Measurements from ENCODE around the gene PANX1. TPM values are rescaled to one million over a fixed set of nuclear protein-coding genes. Genes with fewer than 3 reads are reported as not detected.

Gene PANX1
- total RNA-seq, 4 donors from 2014 or later, result 29.9 to 43.2 (median 35.9) TPM

DNA sequence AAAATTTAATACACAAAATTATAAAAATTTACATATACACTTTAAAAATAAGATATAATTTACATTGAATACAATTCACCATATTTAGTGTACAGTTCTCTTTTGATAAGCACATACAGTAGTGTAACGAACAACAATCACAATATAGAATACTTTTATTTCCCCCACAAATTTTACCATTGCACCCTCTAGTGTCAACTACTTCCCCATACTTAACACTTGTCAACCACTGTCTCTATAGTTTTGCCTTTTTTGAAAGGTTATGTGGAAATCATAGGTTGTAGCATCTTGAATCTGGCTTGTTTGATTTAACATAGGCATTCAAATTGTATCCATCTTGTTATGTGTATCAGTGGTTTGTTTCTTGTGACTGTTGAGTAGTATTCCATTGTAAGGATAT is 21.3 kb upstream of the PANX1 start:
- Histone ChIP-seq H3K27me3 (no peaks in the 10 kb centered on the region), H3K9me3 (peaks cover 0 to 4% (median 0%) of the 10 kb centered on the region in 3 donors), H3K4me3 (no peak overlapping the region), H3K27ac (no peak overlapping the region), H3K36me3 (no peaks in the 10 kb centered on the region), H3K4me1 (peaks cover 0 to 11% (median 0%) of the 10 kb centered on the region in 3 donors)
- TF ChIP-seq POLR2AphosphoS5 (IDR thresholded peaks at IDR 0.05) (no peak), EP300 (IDR thresholded peaks at IDR 0.05) (no peak), POLR2A (IDR thresholded peaks at IDR 0.05) (no peak)
- TF ChIP-seq, protein P1, sequence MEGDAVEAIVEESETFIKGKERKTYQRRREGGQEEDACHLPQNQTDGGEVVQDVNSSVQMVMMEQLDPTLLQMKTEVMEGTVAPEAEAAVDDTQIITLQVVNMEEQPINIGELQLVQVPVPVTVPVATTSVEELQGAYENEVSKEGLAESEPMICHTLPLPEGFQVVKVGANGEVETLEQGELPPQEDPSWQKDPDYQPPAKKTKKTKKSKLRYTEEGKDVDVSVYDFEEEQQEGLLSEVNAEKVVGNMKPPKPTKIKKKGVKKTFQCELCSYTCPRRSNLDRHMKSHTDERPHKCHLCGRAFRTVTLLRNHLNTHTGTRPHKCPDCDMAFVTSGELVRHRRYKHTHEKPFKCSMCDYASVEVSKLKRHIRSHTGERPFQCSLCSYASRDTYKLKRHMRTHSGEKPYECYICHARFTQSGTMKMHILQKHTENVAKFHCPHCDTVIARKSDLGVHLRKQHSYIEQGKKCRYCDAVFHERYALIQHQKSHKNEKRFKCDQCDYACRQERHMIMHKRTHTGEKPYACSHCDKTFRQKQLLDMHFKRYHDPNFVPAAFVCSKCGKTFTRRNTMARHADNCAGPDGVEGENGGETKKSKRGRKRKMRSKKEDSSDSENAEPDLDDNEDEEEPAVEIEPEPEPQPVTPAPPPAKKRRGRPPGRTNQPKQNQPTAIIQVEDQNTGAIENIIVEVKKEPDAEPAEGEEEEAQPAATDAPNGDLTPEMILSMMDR (IDR thresholded peaks at IDR 0.05), result no peak
- WGBS, 2 donors (ENCODE audit: low coverage in 1 of 2), result 88 to 95% methylated on average over 1 of the region's 1 CpG
- no peak for ATAC-seq

DNA sequence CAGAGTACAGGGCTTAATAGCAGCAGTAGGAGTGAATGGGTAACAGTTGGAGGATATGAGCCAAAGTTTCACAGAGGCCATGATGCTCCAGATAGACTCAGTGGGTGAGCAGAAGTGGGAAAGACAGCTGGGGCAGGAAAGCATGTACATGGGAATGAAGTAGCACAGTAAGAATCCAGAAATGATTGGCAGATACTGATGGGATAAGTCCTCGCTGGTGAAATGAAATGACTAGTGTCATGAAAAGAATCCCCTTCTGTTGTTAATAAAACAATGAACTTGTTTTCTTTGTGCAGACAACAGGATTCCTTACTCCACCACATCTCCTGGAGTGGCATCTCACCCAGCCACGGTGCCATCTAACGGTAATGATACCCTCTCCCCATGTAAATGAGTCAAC is 17.4 kb upstream of the PANX1 start:
- no peaks in the 10 kb centered on the region for H3K36me3 ChIP-seq
- ATAC-seq, result no peak
- no peak overlapping the region for H3K4me3 ChIP-seq
- no peaks in the 10 kb centered on the region for H3K27me3 ChIP-seq
- TF ChIP-seq POLR2AphosphoS5 (IDR thresholded peaks at IDR 0.05), result no peak
- no peak for TF ChIP-seq EP300 (IDR thresholded peaks at IDR 0.05)
- TF ChIP-seq, protein P1 (IDR thresholded peaks at IDR 0.05), result no peak
- no peak for TF ChIP-seq POLR2A (IDR thresholded peaks at IDR 0.05)
- H3K4me1 ChIP-seq, result peaks cover 0 to 27% (median 6%) of the 10 kb centered on the region in 3 donors
- 64 to 75% methylated on average over 1 to 3 of the region's 3 CpGs for WGBS, 2 donors (ENCODE audit: low coverage in 1 of 2)
- H3K9me3 ChIP-seq, result peaks cover 0 to 4% (median 0%) of the 10 kb centered on the region in 3 donors
- peak overlapping the region in 2 of 4 donors; percentile 53 to 68 for H3K27ac ChIP-seq

DNA sequence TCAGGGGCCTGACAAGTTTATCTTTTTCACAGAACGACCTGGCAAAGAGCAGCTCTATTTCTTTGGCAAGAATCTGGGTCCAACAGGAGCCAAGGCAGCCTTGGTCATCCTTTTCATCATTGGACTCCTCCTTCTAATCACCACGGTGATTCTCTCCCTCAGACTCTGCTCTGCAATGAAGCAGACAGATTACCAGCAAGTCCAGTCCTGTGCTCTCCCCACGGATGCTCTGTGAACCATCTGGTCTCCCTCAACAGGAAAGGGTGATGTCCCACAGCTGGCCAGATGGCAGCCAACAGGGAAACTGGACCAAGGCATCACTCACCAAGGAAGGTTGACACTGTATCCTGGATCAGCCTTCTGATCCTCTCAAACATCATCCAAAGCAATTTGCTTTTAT is 17.0 kb upstream of the PANX1 start:
- WGBS, 2 donors (ENCODE audit: low coverage in 1 of 2), result 16% methylated on average over 3 of the region's 3 CpGs; no CpG with 5 or more reads in 1 of the 2 donors
- Histone ChIP-seq H3K4me1 (peaks cover 0 to 31% (median 6%) of the 10 kb centered on the region in 3 donors), H3K9me3 (peaks cover 0 to 4% (median 0%) of the 10 kb centered on the region in 3 donors), H3K36me3 (no peaks in the 10 kb centered on the region), H3K27me3 (no peaks in the 10 kb centered on the region), H3K4me3 (no peak overlapping the region), H3K27ac (peak overlapping the region; percentile 16 to 68 (median 43))
- ATAC-seq, result peak; percentile 72
- no peak for TF ChIP-seq POLR2A (IDR thresholded peaks at IDR 0.05)
- TF ChIP-seq POLR2AphosphoS5 (IDR thresholded peaks at IDR 0.05), result peak; percentile 8

DNA sequence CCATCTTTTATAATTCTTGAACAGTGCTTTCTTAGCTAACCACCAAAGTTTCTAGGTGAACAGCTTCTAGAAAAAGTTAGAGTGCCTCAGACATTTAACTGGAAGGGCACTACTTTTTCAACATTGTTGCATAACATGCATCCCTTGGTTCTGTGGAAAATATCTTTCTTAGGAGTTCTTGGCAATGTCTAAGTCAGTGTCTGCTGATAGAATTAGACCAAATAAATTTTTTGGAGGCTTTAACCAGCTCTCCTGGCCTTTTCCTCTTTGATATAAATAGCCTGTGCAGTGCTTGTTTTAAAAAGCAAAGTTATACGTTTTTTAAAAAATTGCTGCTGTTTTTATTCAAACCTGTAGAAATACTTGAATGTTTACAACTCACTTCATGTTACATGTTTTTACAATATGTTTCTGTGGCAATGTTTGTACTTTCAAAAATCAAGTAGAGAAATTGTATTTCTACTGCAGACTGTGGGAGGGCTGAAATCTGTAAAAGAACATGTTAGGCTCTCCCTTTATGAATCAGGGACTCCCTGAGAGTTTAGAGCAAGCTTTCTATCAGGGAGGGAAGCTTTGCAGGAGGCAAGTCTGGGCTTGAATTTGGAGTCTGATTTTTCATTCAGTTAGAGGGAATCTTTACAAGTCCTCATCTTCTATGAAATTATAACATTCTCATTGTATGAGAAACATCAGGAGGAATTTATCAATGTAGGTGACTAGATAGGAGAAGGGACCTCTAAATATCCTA is 16.3 kb upstream of the PANX1 start:
- H3K27me3 ChIP-seq, result no peaks in the 10 kb centered on the region
- no peaks in the 10 kb centered on the region for H3K36me3 ChIP-seq
- peak overlapping the region; percentile 16 to 68 (median 43) for H3K27ac ChIP-seq
- TF ChIP-seq POLR2A (IDR thresholded peaks at IDR 0.05) (no peak), EP300 (IDR thresholded peaks at IDR 0.05) (no peak), POLR2AphosphoS5 (IDR thresholded peaks at IDR 0.05) (peak; percentile 42)
- TF ChIP-seq, protein P1 (IDR thresholded peaks at IDR 0.05), result no peak
- peaks cover 0 to 32% (median 6%) of the 10 kb centered on the region in 3 donors for H3K4me1 ChIP-seq
- peaks cover 0 to 4% (median 0%) of the 10 kb centered on the region in 3 donors for H3K9me3 ChIP-seq
- H3K4me3 ChIP-seq, result no peak overlapping the region
- WGBS, 2 donors (ENCODE audit: low coverage in 1 of 2), result 0 to 4% methylated on average over 1 of the region's 1 CpG
- peak; percentile 70 for ATAC-seq

DNA sequence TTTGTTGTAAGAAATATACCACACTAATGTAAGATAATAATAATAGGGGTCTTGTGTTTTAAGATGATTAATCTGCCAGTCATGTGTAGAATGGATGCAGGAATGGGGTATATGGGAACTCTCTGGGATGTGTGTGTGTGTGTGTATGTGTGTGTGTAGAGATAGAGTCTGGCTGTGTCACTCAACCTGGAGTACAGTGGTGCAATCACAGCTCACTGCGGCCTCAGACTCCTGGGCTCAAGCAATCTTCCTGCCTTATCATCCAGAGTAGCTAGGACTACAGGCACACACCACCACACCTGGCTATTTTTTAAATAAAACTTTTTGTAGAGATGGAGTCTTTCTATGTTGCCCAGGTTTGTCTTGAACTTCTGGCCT is 11.5 kb upstream of the PANX1 start:
- 100% methylated on average over 1 of the region's 1 CpG; no CpG with 5 or more reads in 1 of the 2 donors for WGBS, 2 donors (ENCODE audit: low coverage in 1 of 2)
- Histone ChIP-seq H3K27me3 (no peaks in the 10 kb centered on the region), H3K4me3 (no peak overlapping the region), H3K9me3 (no peaks in the 10 kb centered on the region), H3K36me3 (no peaks in the 10 kb centered on the region), H3K4me1 (peaks cover 0 to 23% (median 6%) of the 10 kb centered on the region in 3 donors), H3K27ac (no peak overlapping the region)
- TF ChIP-seq POLR2AphosphoS5 (IDR thresholded peaks at IDR 0.05), result no peak
- TF ChIP-seq POLR2A (IDR thresholded peaks at IDR 0.05), result no peak
- TF ChIP-seq EP300 (IDR thresholded peaks at IDR 0.05), result no peak
- TF ChIP-seq, protein P1 (IDR thresholded peaks at IDR 0.05), result no peak
- ATAC-seq, result no peak
